Activated CD8-positive, alpha-beta T cell treated with anti-CD3 and anti-CD28 coated beads for 36 hours (primary cell): ENCODE measurements around the gene AIPL1. TPM values are rescaled to one million over a fixed set of nuclear protein-coding genes. Genes with fewer than 3 reads are reported as not detected.
A peak's percentile ranks its signal among the peaks of the same experiment; 100 is the strongest.

Source experiments
- ATAC-seq: fragments of 200-7000 bp; cut with Tn5 transposase; one replicate; pipeline ENCODE4 v1.10.0; 2021; ENCODE audit warnings: mild to moderate bottlenecking, moderate library complexity
- CTCF ChIA-PET: fragments of 350-600 bp; sonication (Branson Sonifier 250); formaldehyde crosslinking; loops from one replicate; lab custom pipeline; 2021; ENCODE audit warnings: antibody characterized with exemption; lab: Charles Lee
- POLR2A ChIA-PET: fragments of 350-600 bp; sonication (Branson Sonifier 250); formaldehyde crosslinking; loops from one replicate; lab custom pipeline; 2021; ENCODE audit warnings: antibody characterized with exemption; lab: Charles Lee
- DNase-seq: peaks from one replicate; pipeline ENCODE4 v3.0.0-alpha.2; 2020
- H3K27ac Mint-ChIP-seq: one replicate; pipeline ENCODE4 v1.8.0; 2021; ENCODE audit warnings: mild to moderate bottlenecking, mixed read lengths
- H3K27me3 Mint-ChIP-seq: one replicate; pipeline ENCODE4 v1.8.0; 2021; ENCODE audit warnings: mixed read lengths
- H3K36me3 Mint-ChIP-seq: one replicate; pipeline ENCODE4 v1.8.0; 2021; ENCODE audit warnings: low read depth, mixed read lengths
- H3K4me1 Mint-ChIP-seq: one replicate; pipeline ENCODE4 v1.8.0; 2021; ENCODE audit warnings: low read depth, mixed read lengths
- H3K4me3 Mint-ChIP-seq: one replicate; pipeline ENCODE4 v1.8.0; 2021; ENCODE audit warnings: mild to moderate bottlenecking, moderate library complexity, mixed read lengths
- H3K9me3 Mint-ChIP-seq: one replicate; pipeline ENCODE4 v1.8.0; 2021; ENCODE audit warnings: mixed read lengths
- CTCF ChIP-seq: fragments of 200-600 bp; IDR thresholded peaks from one replicate; pipeline ENCODE4 v1.8.0; 2022; ENCODE audit warnings: antibody characterized with exemption, mild to moderate bottlenecking
- intact Hi-C: fragments of 100-400 bp; cut with micrococcal nuclease; formaldehyde crosslinking; loops from one replicate; pipeline ENCODE4 v1.10.0; 2022
- total RNA-seq, 2 experiments: library from RNA; stranded (reverse); gene quantifications; one replicate each; pipeline ENCODE4 v1.2.3, GENCODE V29; 2021

Gene AIPL1
- total RNA-seq, 2 experiments from 2014 or later, result not detected

GRCh38 chr17:6374271-6374691 is 60.6 kb downstream of the AIPL1 start:
- intact Hi-C loops, result no loop called here
- peak overlapping the region; percentile 22 for H3K4me3 Mint-ChIP-seq
- peak overlapping the region; percentile 25 for H3K27ac Mint-ChIP-seq
- DNase-seq (peak; percentile 7), ATAC-seq (peak; percentile 28)
- H3K27me3 Mint-ChIP-seq, result peaks cover 36% of the 10 kb centered on the region
- peaks cover 19% of the 10 kb centered on the region for H3K4me1 Mint-ChIP-seq
- TF ChIP-seq CTCF, result no peak
- H3K9me3 Mint-ChIP-seq, result peaks cover 8% of the 10 kb centered on the region
- CTCF ChIA-PET, result interaction anchor here (1.2 kb wide), 1 partner anchor 61 kb away, joined by 3 read pairs; the partner anchor contains the start of gene AIPL1
- H3K36me3 Mint-ChIP-seq, result no peaks in the 10 kb centered on the region
- POLR2A ChIA-PET, result no interaction called here

Other genes starting within 250 kb of the AIPL1 start
- 1 to 10 TPM; 3.7 to 4.6 TPM for gene PIMREG, start 9.3 kb upstream of the AIPL1 start, total RNA-seq
- under 1 TPM; 0.87 to 0.92 TPM for gene PITPNM3, start 121.4 kb upstream of the AIPL1 start, total RNA-seq
- gene KIAA0753, start 205.6 kb upstream of the AIPL1 start, total RNA-seq, result 10 to 100 TPM; 16.5 to 17.3 TPM
- gene TXNDC17, start 205.9 kb upstream of the AIPL1 start, total RNA-seq, result 100 to 1,000 TPM in 1 of 2 experiments, 10 to 100 TPM in 1; 100.0 to 103 TPM
- 10 to 100 TPM; 21.0 to 24.4 TPM for gene MED31, start 216.5 kb upstream of the AIPL1 start, total RNA-seq
- 1 to 10 TPM; 1.1 to 1.6 TPM for gene C17orf100, start 216.6 kb upstream of the AIPL1 start, total RNA-seq